SK-N-SH (cell line): ENCODE measurements around the gene NFATC2IP. TPM values are rescaled to one million over a fixed set of nuclear protein-coding genes. Genes with fewer than 3 reads are reported as not detected.

Experiments
- CTCF ChIA-PET: fragments of 300-600, 350-600 bp; formaldehyde crosslinking; extraction: SDS; loops from one replicate; lab custom pipeline; 2021; lab: Yijun Ruan, JAX
- POLR2A ChIA-PET: fragments of 350-600 bp; sonication (Branson Sonifier 250); formaldehyde crosslinking; extraction: SDS; loops from one replicate; lab custom pipeline; 2020; ENCODE audit warnings: antibody characterized with exemption, inconsistent platforms; lab: Yijun Ruan, JAX
- DNase-seq: peaks from one replicate; pipeline ENCODE4 v3.0.0; 2012
- H2AFZ ChIP-seq: fragments of 200-600 bp; sonication (generic); 2 replicates; pipeline ENCODE4 v1.8.1; 2016; ENCODE audit warnings: antibody characterized with exemption, mild to moderate bottlenecking, low read depth
- H3F3A ChIP-seq: fragments of 200-600 bp; sonication (generic); replicated peaks from 2 replicates; pipeline ENCODE3; 2016; ENCODE audit warnings: antibody characterized with exemption, mild to moderate bottlenecking; ENCODE audit not compliant: insufficient read depth
- H3K27ac ChIP-seq, 2 experiments: fragments of 200-500 bp in 1 of 2; fragments of 200-600 bp in 1 of 2; sonication (Bioruptor generic) in 1 of 2; sonication (generic), shearing (Covaris generic) in 1 of 2; 2 replicates each; pipeline versions ENCODE4 v1.5.1 to v1.6.1; 2014 to 2016; ENCODE audit warnings: low read depth in 2 of 2, inconsistent platforms in 1 of 2, low read length in 1 of 2, mild to moderate bottlenecking in 1 of 2, mixed read lengths in 1 of 2
- H3K27me3 ChIP-seq: fragments of 200-600 bp; sonication (generic), shearing (Covaris generic); 2 replicates; pipeline ENCODE4 v1.6.1; 2016; ENCODE audit warnings: mixed run types; ENCODE audit not compliant: insufficient read depth
- H3K36me3 ChIP-seq, 2 experiments: fragments of 200-500 bp in 1 of 2; fragments of 200-600 bp in 1 of 2; sonication (Bioruptor generic) in 1 of 2; sonication (generic) in 1 of 2; replicated peaks in 1 of 2; 2 replicates each; pipeline versions ENCODE3 to v1.5.1; 2014 to 2016; ENCODE audit warnings: low read length in 1 of 2, mild to moderate bottlenecking in 1 of 2; ENCODE audit not compliant: insufficient read depth in 2 of 2, control insufficient read depth in 1 of 2
- H3K4me1 ChIP-seq, 2 experiments: fragments of 200-500 bp in 1 of 2; fragments of 200-600 bp in 1 of 2; sonication (Bioruptor generic) in 1 of 2; sonication (generic), shearing (Covaris generic) in 1 of 2; 2 replicates each; pipeline versions ENCODE4 v1.5.1 to v1.6.1; 2014 to 2016; ENCODE audit warnings: low read depth in 1 of 2, low read length in 1 of 2, mixed run types in 1 of 2; ENCODE audit not compliant: insufficient read depth in 2 of 2, control insufficient read depth in 1 of 2
- H3K4me2 ChIP-seq: fragments of 200-600 bp; sonication (generic), shearing (Covaris generic); 2 replicates; pipeline ENCODE4 v1.6.1; 2017; ENCODE audit warnings: mixed run types
- H3K4me3 ChIP-seq, 2 experiments: fragments of 200-500 bp in 1 of 2; fragments of 200-600 bp in 1 of 2; sonication (Bioruptor generic) in 1 of 2; sonication (generic), shearing (Covaris generic) in 1 of 2; 2 replicates each; pipeline versions ENCODE4 v1.5.1 to v1.8.1; 2014 to 2016; ENCODE audit warnings: low read depth in 2 of 2, inconsistent platforms in 1 of 2, low read length in 1 of 2, mild to moderate bottlenecking in 1 of 2, mixed read lengths in 1 of 2, moderate library complexity in 1 of 2
- H3K79me2 ChIP-seq: fragments of 200-600 bp; sonication (generic); 2 replicates; pipeline ENCODE4 v1.8.1; 2017; ENCODE audit warnings: mild to moderate bottlenecking; ENCODE audit not compliant: insufficient read depth
- H3K9ac ChIP-seq: fragments of 200-600 bp; sonication (generic); 2 replicates; pipeline ENCODE4 v1.6.1; 2017; ENCODE audit warnings: mixed run types
- H3K9me2 ChIP-seq: fragments of 200-600 bp; sonication (generic); 2 replicates; pipeline ENCODE4 v1.6.1; 2017; ENCODE audit warnings: mixed run types
- H3K9me3 ChIP-seq: fragments of 200-600 bp; sonication (generic); 2 replicates; pipeline ENCODE4 v1.6.1; 2017; ENCODE audit warnings: mixed run types, mild to moderate bottlenecking, moderate library complexity
- H4K20me1 ChIP-seq: fragments of 200-600 bp; sonication (generic); 2 replicates; pipeline ENCODE4 v1.6.1; 2017; ENCODE audit warnings: mild to moderate bottlenecking, mixed run types; ENCODE audit not compliant: insufficient read depth
- ELF1 ChIP-seq: IDR thresholded peaks from 2 replicates; pipeline ENCODE4 v1.4.0; 2012
- EZH2phosphoT487 ChIP-seq: fragments of 200-600 bp; sonication (generic); IDR thresholded peaks from 2 replicates; pipeline ENCODE4 v1.6.1; 2017; ENCODE audit warnings: low read depth, mixed run types, mild to moderate bottlenecking, antibody characterized with exemption, moderate library complexity, borderline replicate concordance
- FOSL2 ChIP-seq: IDR thresholded peaks from 2 replicates; pipeline ENCODE4 v1.4.0; 2012; ENCODE audit warnings: low read depth, mild to moderate bottlenecking, moderate library complexity, borderline replicate concordance
- FOXJ3 ChIP-seq: sonication (generic); formaldehyde crosslinking; IDR thresholded peaks from 2 replicates; pipeline ENCODE4 v1.5.1; 2020; ENCODE audit warnings: mild to moderate bottlenecking, missing genetic modification reagents
- FOXM1 ChIP-seq: IDR thresholded peaks from 2 replicates; pipeline ENCODE4 v1.4.0; 2012; ENCODE audit warnings: low read depth, mild to moderate bottlenecking
- GABPA ChIP-seq: IDR thresholded peaks from 2 replicates; pipeline ENCODE4 v1.4.0; 2012; ENCODE audit warnings: low read depth, mild to moderate bottlenecking
- POLR2AphosphoS5 ChIP-seq: IDR thresholded peaks from 2 replicates; pipeline ENCODE4 v1.6.1; 2012; ENCODE audit warnings: low read depth, low read length
- RFX5 ChIP-seq: IDR thresholded peaks from 2 replicates; pipeline ENCODE4 v1.6.1; 2012; ENCODE audit warnings: mild to moderate bottlenecking, improper control_type of control experiment, low read length
- RXRA ChIP-seq: IDR thresholded peaks from 2 replicates; pipeline ENCODE4 v1.4.0; 2012; ENCODE audit warnings: low read depth, mild to moderate bottlenecking, borderline replicate concordance
- SMC3 ChIP-seq: IDR thresholded peaks from 2 replicates; pipeline ENCODE4 v1.6.1; 2012; ENCODE audit warnings: low read depth, low read length, improper control_type of control experiment
- USF1 ChIP-seq: IDR thresholded peaks from 2 replicates; pipeline ENCODE4 v1.4.0; 2012; ENCODE audit warnings: low read depth, borderline replicate concordance
- USF2 ChIP-seq: fragments of 150-350 bp; IDR thresholded peaks from 2 replicates; pipeline ENCODE4 v1.6.1; 2017; ENCODE audit warnings: antibody characterized with exemption, low read length, low read depth, borderline replicate concordance
- WGBS: methylation state at CpG from one replicate; pipeline ENCODE4 v1.1.6; 2017; ENCODE audit warnings: low lambda C conversion rate; 5-methylcytosine and 5-hydroxymethylcytosine counted together
- polyA plus RNA-seq, 3 experiments: library from polyadenylated mRNA; depleted of rRNA; stranded (reverse); fragments of >200 nt; gene quantifications; 2 replicates each; pipeline ENCODE4 v1.2.3, GENCODE V29; 2012
- TF ChIP-seq, protein P1 (sequence below): IDR thresholded peaks from 2 replicates; pipeline ENCODE4 v1.4.0; 2012; ENCODE audit warnings: low read depth
- TF ChIP-seq, protein P2 (sequence below): fragments of 150-350 bp; IDR thresholded peaks from 2 replicates; pipeline ENCODE4 v1.6.1; 2016; ENCODE audit warnings: mild to moderate bottlenecking, low read depth, low read length

NFATC2IP gene
- polyA plus RNA-seq, 1 of the 3 experiments (the other 2 are of a cell fraction): 41.9 TPM

- no peak overlapping the region for H3K27ac ChIP-seq
- POLR2A ChIA-PET: no interaction called here
Observed at GRCh38 chr16:29014561-29015069, 63.9 kb downstream of the NFATC2IP start.

More at GRCh38 chr16:29014561-29015069, 63.9 kb downstream of the NFATC2IP start:
- no peak overlapping the region for H3K4me2 ChIP-seq
- H3K9me2 ChIP-seq: no peaks in the 10 kb centered on the region
- no peak overlapping the region for H3K9ac ChIP-seq
- no peaks in the 10 kb centered on the region for H3K9me3 ChIP-seq
- TF ChIP-seq POLR2AphosphoS5 (no peak), FOXM1 (no peak), FOSL2 (no peak), RFX5 (no peak), SMC3 (no peak), ELF1 (no peak), RXRA (no peak), USF2 (no peak), EZH2phosphoT487 (no peak), FOXJ3 (CRISPR knock-in tag) (no peak), USF1 (no peak), GABPA (no peak)
- TF ChIP-seq, protein P1, sequence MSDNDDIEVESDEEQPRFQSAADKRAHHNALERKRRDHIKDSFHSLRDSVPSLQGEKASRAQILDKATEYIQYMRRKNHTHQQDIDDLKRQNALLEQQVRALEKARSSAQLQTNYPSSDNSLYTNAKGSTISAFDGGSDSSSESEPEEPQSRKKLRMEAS: no peak
- TF ChIP-seq, protein P2, sequence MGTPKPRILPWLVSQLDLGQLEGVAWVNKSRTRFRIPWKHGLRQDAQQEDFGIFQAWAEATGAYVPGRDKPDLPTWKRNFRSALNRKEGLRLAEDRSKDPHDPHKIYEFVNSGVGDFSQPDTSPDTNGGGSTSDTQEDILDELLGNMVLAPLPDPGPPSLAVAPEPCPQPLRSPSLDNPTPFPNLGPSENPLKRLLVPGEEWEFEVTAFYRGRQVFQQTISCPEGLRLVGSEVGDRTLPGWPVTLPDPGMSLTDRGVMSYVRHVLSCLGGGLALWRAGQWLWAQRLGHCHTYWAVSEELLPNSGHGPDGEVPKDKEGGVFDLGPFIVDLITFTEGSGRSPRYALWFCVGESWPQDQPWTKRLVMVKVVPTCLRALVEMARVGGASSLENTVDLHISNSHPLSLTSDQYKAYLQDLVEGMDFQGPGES: no peak
- no peak overlapping the region for H3K4me3 ChIP-seq
- 86% methylated on average over 3 of the region's 3 CpGs for WGBS
- DNase-seq: no peak
- no peaks in the 10 kb centered on the region for H3F3A ChIP-seq
- no peaks in the 10 kb centered on the region for H4K20me1 ChIP-seq
- no peaks in the 10 kb centered on the region for H3K36me3 ChIP-seq
- CTCF ChIA-PET: interaction anchor here (1.5 kb wide), 1 partner anchor 41 kb away, joined by 4 read pairs; no protein-coding TSS in a partner anchor
- no peak overlapping the region for H2AFZ ChIP-seq
- H3K27me3 ChIP-seq: peaks cover 2% of the 10 kb centered on the region; the same call in 1 of the 2 replicates
- H3K4me1 ChIP-seq: no peaks in the 10 kb centered on the region
- H3K79me2 ChIP-seq: no peaks in the 10 kb centered on the region

Other genes starting within 250 kb of the NFATC2IP start
- gene EIF3C, start 239.5 kb upstream of the NFATC2IP start, polyA plus RNA-seq (2012; rRNA removed): 399 and 488 TPM in 2 replicates
- 0.74 and 0.84 TPM in 2 replicates for gene NPIPB9, start 199.2 kb upstream of the NFATC2IP start, polyA plus RNA-seq (2012; rRNA removed)
- 21.5 and 39.2 TPM in 2 replicates for gene ATXN2L, start 127.9 kb upstream of the NFATC2IP start, polyA plus RNA-seq (2012; rRNA removed)
- gene TUFM, start 104.6 kb upstream of the NFATC2IP start, polyA plus RNA-seq (2012; rRNA removed): 300 and 358 TPM in 2 replicates
- gene SH2B1, start 87.1 kb upstream of the NFATC2IP start, polyA plus RNA-seq (2012; rRNA removed): 59.8 and 71.1 TPM in 2 replicates
- 3.0 and 3.3 TPM in 2 replicates for gene ATP2A1, start 72.4 kb upstream of the NFATC2IP start, polyA plus RNA-seq (2012; rRNA removed)
- gene RABEP2, start 25.7 kb upstream of the NFATC2IP start, polyA plus RNA-seq (2012; rRNA removed): 35.6 and 46.1 TPM in 2 replicates
- not detected in 2 replicates for gene CD19, start 19.0 kb upstream of the NFATC2IP start, polyA plus RNA-seq (2012; rRNA removed)
- gene SPNS1, start 23.8 kb downstream of the NFATC2IP start, polyA plus RNA-seq (2012; rRNA removed): 24.8 and 41.1 TPM in 2 replicates
- gene LAT, start 34.1 kb downstream of the NFATC2IP start, polyA plus RNA-seq (2012; rRNA removed): 8.0 and 8.6 TPM in 2 replicates